GM23338 (cell line): ENCODE results near the gene FBXL14. TPM values are rescaled to one million over a fixed set of nuclear protein-coding genes. Genes with fewer than 3 reads are reported as not detected.

Source experiments
- ATAC-seq: fragments of 200-7000 bp; cut with Tn5 transposase; 3 replicates; pipeline ENCODE4 v1.9.1; 2020
- DNase-seq: peaks from one replicate; pipeline ENCODE4 v3.0.0-alpha.2; 2015; ENCODE audit warnings: low spot score
- H2AFZ ChIP-seq: fragments of 200-600 bp; sonication (generic); 2 replicates; pipeline ENCODE4 v1.8.0; 2016; ENCODE audit warnings: antibody characterized with exemption, mild to moderate bottlenecking, moderate library complexity
- H3F3A ChIP-seq: fragments of 200-600 bp; sonication (generic); replicated peaks from 2 replicates; pipeline ENCODE4 v1.8.0; 2017; ENCODE audit warnings: antibody characterized with exemption, mixed run types, low read depth
- H3K27ac ChIP-seq: fragments of 200-600 bp; sonication (generic); 2 replicates; pipeline ENCODE4 v1.6.1; 2016; ENCODE audit warnings: low read depth
- H3K27me3 ChIP-seq: fragments of 200-600 bp; sonication (generic); 2 replicates; pipeline ENCODE4 v1.8.0; 2016; ENCODE audit warnings: mild to moderate bottlenecking, mixed run types, moderate library complexity; ENCODE audit not compliant: insufficient read depth
- H3K36me3 ChIP-seq: fragments of 200-600 bp; sonication (generic); 2 replicates; pipeline ENCODE4 v1.8.0; 2016; ENCODE audit warnings: mild to moderate bottlenecking; ENCODE audit not compliant: insufficient read depth
- H3K4me1 ChIP-seq: fragments of 200-600 bp; sonication (generic); 2 replicates; pipeline ENCODE4 v1.8.0; 2016; ENCODE audit warnings: mild to moderate bottlenecking, moderate library complexity; ENCODE audit not compliant: insufficient read depth
- H3K4me2 ChIP-seq: fragments of 200-600 bp; sonication (generic); 2 replicates; pipeline ENCODE4 v1.7.1; 2017; ENCODE audit warnings: mixed run types
- H3K4me3 ChIP-seq: fragments of 200-600 bp; sonication (generic); 2 replicates; pipeline ENCODE4 v1.6.1; 2016; ENCODE audit warnings: mixed run types
- H3K79me2 ChIP-seq: fragments of 200-600 bp; sonication (generic); replicated peaks from 2 replicates; pipeline ENCODE4 v1.8.0; 2017; ENCODE audit warnings: mild to moderate bottlenecking; ENCODE audit not compliant: insufficient read depth
- H3K9me2 ChIP-seq: fragments of 200-600 bp; sonication (generic); 2 replicates; pipeline ENCODE4 v1.8.0; 2017; ENCODE audit not compliant: insufficient read depth
- H4K20me1 ChIP-seq: fragments of 200-600 bp; sonication (generic); replicated peaks from 2 replicates; pipeline ENCODE4 v1.8.0; 2017; ENCODE audit warnings: mild to moderate bottlenecking; ENCODE audit not compliant: insufficient read depth
- H3K27ac Mint-ChIP-seq: 2 replicates; pipeline ENCODE4 v1.8.0; 2020; ENCODE audit warnings: inconsistent platforms, mild to moderate bottlenecking, moderate library complexity, mixed read lengths
- H3K27me3 Mint-ChIP-seq: 3 replicates; pipeline ENCODE4 v1.8.0; 2022; ENCODE audit warnings: low read depth, mild to moderate bottlenecking, moderate library complexity, mixed read lengths, inconsistent platforms; ENCODE audit not compliant: insufficient read depth, poor library complexity
- H3K36me3 Mint-ChIP-seq: 3 replicates; pipeline ENCODE4 v1.8.0; 2021; ENCODE audit warnings: low read depth, mild to moderate bottlenecking, inconsistent platforms, moderate library complexity, mixed read lengths
- H3K4me1 Mint-ChIP-seq: 3 replicates; pipeline ENCODE4 v1.8.0; 2020; ENCODE audit warnings: mild to moderate bottlenecking, inconsistent platforms, mixed read lengths
- H3K4me3 Mint-ChIP-seq: 3 replicates; pipeline ENCODE4 v1.8.0; 2021; ENCODE audit warnings: moderate library complexity, mild to moderate bottlenecking, inconsistent platforms, mixed read lengths
- H3K9me3 Mint-ChIP-seq: 3 replicates; pipeline ENCODE4 v1.8.0; 2020; ENCODE audit warnings: moderate library complexity, mild to moderate bottlenecking, inconsistent platforms, mixed read lengths
- CREB1 ChIP-seq: fragments of 250-450 bp; sonication (Bioruptor Pico); IDR thresholded peaks from 2 replicates; pipeline ENCODE4 v1.5.0; 2020; ENCODE audit warnings: low read depth, mild to moderate bottlenecking, moderate library complexity
- EZH2phosphoT487 ChIP-seq: fragments of 200-600 bp; sonication (generic); IDR thresholded peaks from one replicate; pipeline ENCODE4 v1.8.1; 2018; ENCODE audit warnings: antibody characterized with exemption; ENCODE audit not compliant: unreplicated experiment
- JUNB ChIP-seq: IDR thresholded peaks from one replicate; pipeline ENCODE4 v1.6.1; 2016; ENCODE audit warnings: antibody characterized with exemption; ENCODE audit not compliant: unreplicated experiment
- POLR2AphosphoS5 ChIP-seq: IDR thresholded peaks from 2 replicates; pipeline ENCODE4 v1.6.1; 2016; ENCODE audit warnings: antibody characterized with exemption, low read depth
- STAT1 ChIP-seq: IDR thresholded peaks from one replicate; pipeline ENCODE4 v1.6.1; 2016; ENCODE audit warnings: antibody characterized with exemption; ENCODE audit not compliant: unreplicated experiment
- ZNF114 ChIP-seq: fragments of 250-450 bp; sonication (Bioruptor Pico); IDR thresholded peaks from 2 replicates; pipeline ENCODE4 v1.5.0; 2020; ENCODE audit warnings: mild to moderate bottlenecking, moderate library complexity
- ZNF331 ChIP-seq: fragments of 250-450 bp; sonication (Bioruptor Pico); IDR thresholded peaks from 2 replicates; pipeline ENCODE4 v1.5.0; 2020; ENCODE audit warnings: low read depth, mild to moderate bottlenecking, moderate library complexity
- polyA plus RNA-seq: library from polyadenylated mRNA; unstranded; fragments of >200 nt; fragmentation: Nextera tagmentation; extraction: Ambion mirVana; gene quantifications from 2 replicates; pipeline ENCODE4 v1.2.1, GENCODE V29; 2016
- total RNA-seq: library from RNA; depleted of rRNA; stranded (reverse); fragments of >200 nt; shearing (Covaris generic); gene quantifications from 2 replicates; pipeline ENCODE4 v1.2.3, GENCODE V29; 2014
- TF ChIP-seq, protein P1 (sequence below): IDR thresholded peaks from 2 replicates; pipeline ENCODE4 v1.6.1; 2016; ENCODE audit warnings: antibody characterized with exemption
- TF ChIP-seq, protein P2 (sequence below): IDR thresholded peaks from one replicate; pipeline ENCODE4 v1.6.1; 2018; ENCODE audit warnings: antibody characterized with exemption; ENCODE audit not compliant: unreplicated experiment

The FBXL14 gene
- total and polyA plus RNA-seq, 2 experiments from 2014 or later: 0.74 to 9.4 TPM

DNA sequence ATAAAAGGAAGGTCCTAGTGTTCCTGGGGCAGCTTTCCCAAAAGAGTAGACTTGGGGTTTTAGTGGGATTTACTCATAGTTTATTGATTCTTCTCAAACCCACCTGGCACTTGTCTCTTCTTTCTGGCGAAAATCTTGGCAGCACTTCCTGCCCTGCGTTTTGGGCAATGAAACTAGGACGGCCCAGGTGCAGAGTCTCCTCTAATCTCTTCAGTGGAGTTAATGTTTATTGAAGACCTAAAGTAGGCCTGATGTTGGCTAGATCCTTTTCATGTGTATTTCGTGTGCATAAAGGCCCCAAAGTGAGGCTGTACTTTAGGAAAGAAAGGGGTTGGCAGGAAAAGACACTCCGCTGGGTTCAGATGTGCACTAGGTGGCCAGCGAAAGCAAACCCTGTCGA, 39.8 kb upstream of the FBXL14 start:
- Mint-ChIP-seq H3K36me3 (no peaks in the 10 kb centered on the region; the same call in 2 of the 3 replicates), H3K27ac (no peak overlapping the region), H3K27me3 (peaks cover 55% of the 10 kb centered on the region), H3K4me1 (peaks cover 45% of the 10 kb centered on the region), H3K4me3 (no peak overlapping the region), H3K9me3 (no peaks in the 10 kb centered on the region; the same call in 2 of the 3 replicates)
- Histone ChIP-seq H3K4me3 (no peak overlapping the region), H3K79me2 (no peaks in the 10 kb centered on the region), H3F3A (0 out of 2 replicates have a peak, but pooled peaks cover 9% of the 10 kb centered on the region), H4K20me1 (peaks cover 4% of the 10 kb centered on the region; the same call in 1 of the 2 replicates), H2AFZ (no peak overlapping the region), H3K27ac (no peak overlapping the region), H3K27me3 (peaks cover 69% of the 10 kb centered on the region), H3K9me2 (no peaks in the 10 kb centered on the region), H3K36me3 (no peaks in the 10 kb centered on the region; the same call in 1 of the 2 replicates), H3K4me2 (no peak overlapping the region), H3K4me1 (peaks cover 39% of the 10 kb centered on the region)
- DNase-seq (no peak), ATAC-seq (no peak)
- TF ChIP-seq JUNB: no peak
- no peak for TF ChIP-seq STAT1
- TF ChIP-seq, protein P1, sequence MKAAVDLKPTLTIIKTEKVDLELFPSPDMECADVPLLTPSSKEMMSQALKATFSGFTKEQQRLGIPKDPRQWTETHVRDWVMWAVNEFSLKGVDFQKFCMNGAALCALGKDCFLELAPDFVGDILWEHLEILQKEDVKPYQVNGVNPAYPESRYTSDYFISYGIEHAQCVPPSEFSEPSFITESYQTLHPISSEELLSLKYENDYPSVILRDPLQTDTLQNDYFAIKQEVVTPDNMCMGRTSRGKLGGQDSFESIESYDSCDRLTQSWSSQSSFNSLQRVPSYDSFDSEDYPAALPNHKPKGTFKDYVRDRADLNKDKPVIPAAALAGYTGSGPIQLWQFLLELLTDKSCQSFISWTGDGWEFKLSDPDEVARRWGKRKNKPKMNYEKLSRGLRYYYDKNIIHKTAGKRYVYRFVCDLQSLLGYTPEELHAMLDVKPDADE: no peak
- TF ChIP-seq ZNF114: no peak
- TF ChIP-seq, protein P2, sequence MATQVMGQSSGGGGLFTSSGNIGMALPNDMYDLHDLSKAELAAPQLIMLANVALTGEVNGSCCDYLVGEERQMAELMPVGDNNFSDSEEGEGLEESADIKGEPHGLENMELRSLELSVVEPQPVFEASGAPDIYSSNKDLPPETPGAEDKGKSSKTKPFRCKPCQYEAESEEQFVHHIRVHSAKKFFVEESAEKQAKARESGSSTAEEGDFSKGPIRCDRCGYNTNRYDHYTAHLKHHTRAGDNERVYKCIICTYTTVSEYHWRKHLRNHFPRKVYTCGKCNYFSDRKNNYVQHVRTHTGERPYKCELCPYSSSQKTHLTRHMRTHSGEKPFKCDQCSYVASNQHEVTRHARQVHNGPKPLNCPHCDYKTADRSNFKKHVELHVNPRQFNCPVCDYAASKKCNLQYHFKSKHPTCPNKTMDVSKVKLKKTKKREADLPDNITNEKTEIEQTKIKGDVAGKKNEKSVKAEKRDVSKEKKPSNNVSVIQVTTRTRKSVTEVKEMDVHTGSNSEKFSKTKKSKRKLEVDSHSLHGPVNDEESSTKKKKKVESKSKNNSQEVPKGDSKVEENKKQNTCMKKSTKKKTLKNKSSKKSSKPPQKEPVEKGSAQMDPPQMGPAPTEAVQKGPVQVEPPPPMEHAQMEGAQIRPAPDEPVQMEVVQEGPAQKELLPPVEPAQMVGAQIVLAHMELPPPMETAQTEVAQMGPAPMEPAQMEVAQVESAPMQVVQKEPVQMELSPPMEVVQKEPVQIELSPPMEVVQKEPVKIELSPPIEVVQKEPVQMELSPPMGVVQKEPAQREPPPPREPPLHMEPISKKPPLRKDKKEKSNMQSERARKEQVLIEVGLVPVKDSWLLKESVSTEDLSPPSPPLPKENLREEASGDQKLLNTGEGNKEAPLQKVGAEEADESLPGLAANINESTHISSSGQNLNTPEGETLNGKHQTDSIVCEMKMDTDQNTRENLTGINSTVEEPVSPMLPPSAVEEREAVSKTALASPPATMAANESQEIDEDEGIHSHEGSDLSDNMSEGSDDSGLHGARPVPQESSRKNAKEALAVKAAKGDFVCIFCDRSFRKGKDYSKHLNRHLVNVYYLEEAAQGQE: no peak
- no peak for TF ChIP-seq EZH2phosphoT487
- no peak for TF ChIP-seq ZNF331 (CRISPR knock-in tag)

DNA sequence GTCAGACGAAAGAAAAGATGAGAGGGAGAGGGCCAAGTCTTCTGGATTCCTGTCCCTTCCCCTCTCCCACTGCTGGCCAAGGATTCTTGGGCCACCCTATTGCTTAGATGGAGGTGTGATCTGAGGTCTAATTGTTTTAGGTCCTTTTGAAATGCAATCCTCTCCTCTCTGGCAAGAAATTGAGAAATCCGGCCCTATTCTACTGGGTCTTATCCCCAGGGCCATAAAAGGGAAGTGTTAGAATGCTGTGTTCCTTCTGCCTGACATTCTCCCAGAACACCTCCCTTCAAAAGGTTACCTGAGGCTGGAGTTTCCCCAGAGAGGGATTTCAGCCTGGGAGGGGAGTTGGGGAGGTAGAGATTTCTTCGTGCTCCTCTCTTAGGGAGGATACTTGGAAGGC, 39.1 kb upstream of the FBXL14 start:
- H3K27ac Mint-ChIP-seq: no peak overlapping the region
- Histone ChIP-seq H3K36me3 (no peaks in the 10 kb centered on the region; the same call in 1 of the 2 replicates), H3K4me1 (peaks cover 44% of the 10 kb centered on the region), H3K27me3 (peaks cover 70% of the 10 kb centered on the region), H3K4me3 (no peak overlapping the region), H3K9me2 (no peaks in the 10 kb centered on the region), H2AFZ (no peak overlapping the region), H3F3A (0 out of 2 replicates have a peak, but pooled peaks cover 9% of the 10 kb centered on the region), H3K4me2 (peak overlapping the region; percentile 51; the same call in 1 of the 2 replicates), H4K20me1 (peaks cover 4% of the 10 kb centered on the region; the same call in 1 of the 2 replicates), H3K27ac (no peak overlapping the region), H3K79me2 (no peaks in the 10 kb centered on the region)
- DNase-seq (peak; percentile 16), ATAC-seq (no peak)
- H3K27me3 Mint-ChIP-seq: peaks cover 59% of the 10 kb centered on the region
- peaks cover 51% of the 10 kb centered on the region for H3K4me1 Mint-ChIP-seq
- no peaks in the 10 kb centered on the region; the same call in 2 of the 3 replicates for H3K9me3 Mint-ChIP-seq
- no peak overlapping the region for H3K4me3 Mint-ChIP-seq
- H3K36me3 Mint-ChIP-seq: no peaks in the 10 kb centered on the region; the same call in 2 of the 3 replicates
- TF ChIP-seq ZNF331 (CRISPR knock-in tag) (no peak), POLR2AphosphoS5 (no peak), EZH2phosphoT487 (no peak), CREB1 (no peak)
- TF ChIP-seq, protein P2: no peak
